GM19023 (cell line): ENCODE results near the gene STK10.
A peak's percentile ranks its signal among the peaks of the same experiment; 100 is the strongest.
"Not testable (repeated sequence)": the region's sequence is repeated elsewhere in the genome, so short reads cannot be mapped to it uniquely, and the experiment has no call there.

Experiments used
- ATAC-seq: cut with Tn5 transposase; IDR thresholded peaks from one replicate; pipeline ENCODE4 v1.9.1; 2021; ENCODE audit warnings: mild to moderate bottlenecking, moderate library complexity; ENCODE audit not compliant: unreplicated experiment

The STK10 gene

DNA sequence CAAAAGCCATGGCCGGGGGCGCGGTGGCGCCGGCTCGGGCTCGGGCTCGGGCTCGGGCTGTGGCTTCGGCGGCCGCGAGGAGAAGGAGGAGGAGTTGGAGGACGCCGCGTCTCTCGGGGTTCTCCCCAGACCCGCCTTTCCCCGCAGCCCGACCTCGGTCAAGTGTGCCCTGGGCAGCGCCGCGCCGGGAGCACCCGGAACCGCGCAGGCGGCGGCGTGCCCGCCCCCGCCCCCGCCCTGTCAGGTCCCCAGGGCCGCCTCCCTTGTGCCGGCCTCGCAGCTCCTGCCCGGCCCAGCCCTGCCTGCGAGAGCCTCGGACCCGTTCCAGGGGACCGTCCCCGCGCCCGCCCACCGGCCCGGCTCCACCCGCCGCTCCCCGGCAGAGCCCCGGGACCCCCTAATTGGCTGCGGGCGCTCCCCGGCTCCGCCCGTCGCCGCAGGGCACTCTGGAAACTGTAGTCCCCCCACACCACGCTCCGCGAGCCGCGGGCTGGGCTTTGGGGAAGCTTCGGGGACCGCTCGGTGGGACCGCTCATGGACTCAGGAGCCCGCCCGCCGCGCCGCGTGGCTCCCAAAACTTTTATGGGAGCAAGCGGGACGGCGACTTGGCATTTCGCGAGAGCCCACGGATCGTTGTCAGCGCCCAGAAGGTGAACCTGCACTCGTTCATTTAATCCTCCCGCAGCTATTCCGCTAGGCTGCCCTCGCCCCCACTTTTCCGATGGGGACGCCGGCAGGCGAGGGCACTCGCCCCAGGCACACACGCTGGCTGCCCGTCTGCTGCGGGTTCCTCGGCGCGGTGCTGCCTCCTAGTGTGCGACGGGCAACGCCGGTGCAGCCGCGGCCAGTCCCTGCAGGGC is at the start of gene STK10:
Gene STK10, minus strand, starts transcription at position 192 of the 860 bp plus-strand sequence. Its CDS starts 182 bp downstream, at position 10.
- peak; percentile 75 for ATAC-seq

DNA sequence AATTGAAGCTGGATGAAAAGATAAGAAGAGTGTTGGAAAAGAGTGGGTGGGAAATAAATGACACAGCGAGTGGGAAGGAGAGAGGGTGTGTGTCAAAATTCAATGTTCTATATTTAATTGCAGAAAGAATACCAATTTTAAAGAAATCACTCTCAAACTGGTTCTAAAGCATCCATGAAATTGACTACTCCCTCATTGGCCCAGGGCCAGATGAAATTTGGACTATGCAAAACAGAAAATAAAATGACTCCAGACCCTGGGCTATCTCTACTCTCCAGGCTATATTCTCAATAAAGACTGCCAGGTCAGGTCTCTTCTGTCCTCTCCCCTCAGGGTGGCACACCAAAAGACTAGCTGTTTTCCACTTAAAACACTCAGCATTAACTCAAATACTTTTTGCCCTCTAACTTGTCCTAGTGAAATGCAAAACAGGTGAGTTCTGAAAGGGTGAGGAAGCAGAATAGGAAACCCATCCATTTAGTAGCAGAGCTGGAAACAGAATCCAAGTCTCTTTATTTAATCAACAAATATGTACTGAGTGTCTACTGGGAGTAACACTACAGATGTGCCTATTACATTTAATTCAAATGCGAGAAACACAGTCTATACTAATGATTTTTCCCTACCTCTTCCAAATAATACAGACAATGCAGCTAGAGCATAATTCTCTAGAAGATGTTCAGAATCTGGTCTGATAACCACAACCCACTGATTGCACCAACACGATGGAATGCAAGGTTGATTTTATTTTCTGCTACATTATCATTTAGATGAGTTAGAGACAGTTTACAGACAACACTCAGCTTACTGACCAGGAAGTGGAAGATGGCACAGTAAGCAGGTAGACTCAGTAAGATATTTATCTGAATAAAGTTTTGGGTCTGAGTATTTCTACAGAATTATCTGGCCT is 48.1 kb upstream of the STK10 start:
- ATAC-seq = no peak

DNA sequence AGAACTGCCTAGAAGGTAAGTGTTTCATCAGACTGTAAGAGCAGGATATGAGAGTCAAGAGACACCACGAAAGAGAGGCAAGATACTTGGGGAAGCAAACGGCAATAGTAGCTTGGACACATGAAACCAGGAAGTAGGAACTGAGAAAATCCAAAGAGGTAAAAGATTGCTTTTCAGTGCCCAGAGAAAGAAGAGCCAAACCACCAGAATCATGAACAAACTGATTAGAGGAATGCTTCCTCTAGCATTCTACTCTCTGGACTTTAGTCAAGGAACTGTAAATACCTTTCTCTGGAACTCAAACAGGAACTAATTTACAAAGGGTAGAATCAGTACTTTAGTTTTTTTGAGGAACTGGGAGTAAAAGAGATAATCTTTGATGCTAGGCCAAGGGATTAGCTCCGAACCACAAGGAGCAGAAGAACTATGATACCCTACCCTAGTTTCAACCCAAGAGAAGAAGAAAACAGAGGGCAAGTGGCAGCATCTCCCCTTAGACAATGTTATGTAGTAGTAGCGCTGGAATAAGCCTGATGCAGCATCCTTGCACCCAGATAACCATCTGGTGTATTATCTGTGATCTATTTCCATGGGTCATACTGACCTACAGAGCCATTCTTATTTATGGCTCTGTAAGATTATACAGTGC is 47.2 kb upstream of the STK10 start:
- no peak for ATAC-seq

DNA sequence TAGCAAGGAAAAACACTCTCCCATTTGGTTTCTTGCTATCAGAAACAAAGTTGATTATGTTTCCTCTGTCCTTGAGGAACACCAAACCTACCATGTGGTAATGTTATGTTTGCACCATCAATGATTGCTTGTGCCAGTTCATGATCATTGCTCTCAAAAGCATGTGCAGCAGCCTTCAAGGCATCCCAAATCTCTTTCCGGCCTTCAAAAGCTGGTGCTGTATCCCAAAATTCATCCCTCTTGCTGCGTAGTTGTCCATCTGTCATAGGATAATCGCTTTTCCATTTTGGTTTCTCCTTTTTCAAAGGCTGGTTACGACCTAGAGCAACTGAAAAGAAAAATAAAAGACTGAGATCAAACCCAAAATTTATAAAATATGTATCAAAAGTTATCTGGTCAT is 46.0 kb upstream of the STK10 start:
- ATAC-seq = no peak

DNA sequence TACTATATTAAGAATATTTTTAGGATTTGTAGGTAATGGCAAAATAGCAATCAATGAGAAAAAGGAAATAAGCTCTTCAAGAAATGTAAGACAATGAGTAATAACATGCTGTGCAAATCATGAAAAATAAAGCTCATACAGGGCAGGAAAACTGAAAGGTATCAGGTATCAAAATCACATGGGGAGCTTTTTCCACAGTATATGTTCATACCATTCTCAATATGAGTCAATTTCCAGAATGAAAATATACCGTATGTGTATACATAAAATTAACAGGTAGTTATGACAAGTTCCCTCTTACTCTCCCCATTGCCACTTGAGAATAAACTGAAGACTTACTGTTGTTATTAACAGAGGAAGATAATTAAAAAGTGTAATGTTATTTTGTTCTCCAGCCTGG is 41.9 kb upstream of the STK10 start:
- no peak for ATAC-seq

DNA sequence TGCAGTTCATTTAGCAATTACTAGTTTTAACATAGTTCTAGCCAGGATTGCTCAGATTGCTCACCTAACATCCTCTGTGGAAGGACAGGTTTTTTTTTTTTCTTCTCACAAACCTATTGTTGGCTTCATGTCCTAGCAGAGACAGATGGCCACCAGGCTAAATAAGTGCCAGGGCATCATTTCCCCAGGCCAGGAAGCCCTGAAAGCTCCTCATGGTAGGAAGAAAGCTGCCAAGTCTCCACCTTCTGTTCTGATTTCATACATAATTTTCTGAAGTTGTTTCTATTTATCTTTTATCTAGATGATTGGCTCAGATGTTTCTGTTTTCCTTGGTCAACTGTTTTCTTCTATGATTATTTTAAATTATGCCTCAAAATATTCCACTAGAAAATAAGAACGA is 37.0 kb upstream of the STK10 start:
- no peak for ATAC-seq

DNA sequence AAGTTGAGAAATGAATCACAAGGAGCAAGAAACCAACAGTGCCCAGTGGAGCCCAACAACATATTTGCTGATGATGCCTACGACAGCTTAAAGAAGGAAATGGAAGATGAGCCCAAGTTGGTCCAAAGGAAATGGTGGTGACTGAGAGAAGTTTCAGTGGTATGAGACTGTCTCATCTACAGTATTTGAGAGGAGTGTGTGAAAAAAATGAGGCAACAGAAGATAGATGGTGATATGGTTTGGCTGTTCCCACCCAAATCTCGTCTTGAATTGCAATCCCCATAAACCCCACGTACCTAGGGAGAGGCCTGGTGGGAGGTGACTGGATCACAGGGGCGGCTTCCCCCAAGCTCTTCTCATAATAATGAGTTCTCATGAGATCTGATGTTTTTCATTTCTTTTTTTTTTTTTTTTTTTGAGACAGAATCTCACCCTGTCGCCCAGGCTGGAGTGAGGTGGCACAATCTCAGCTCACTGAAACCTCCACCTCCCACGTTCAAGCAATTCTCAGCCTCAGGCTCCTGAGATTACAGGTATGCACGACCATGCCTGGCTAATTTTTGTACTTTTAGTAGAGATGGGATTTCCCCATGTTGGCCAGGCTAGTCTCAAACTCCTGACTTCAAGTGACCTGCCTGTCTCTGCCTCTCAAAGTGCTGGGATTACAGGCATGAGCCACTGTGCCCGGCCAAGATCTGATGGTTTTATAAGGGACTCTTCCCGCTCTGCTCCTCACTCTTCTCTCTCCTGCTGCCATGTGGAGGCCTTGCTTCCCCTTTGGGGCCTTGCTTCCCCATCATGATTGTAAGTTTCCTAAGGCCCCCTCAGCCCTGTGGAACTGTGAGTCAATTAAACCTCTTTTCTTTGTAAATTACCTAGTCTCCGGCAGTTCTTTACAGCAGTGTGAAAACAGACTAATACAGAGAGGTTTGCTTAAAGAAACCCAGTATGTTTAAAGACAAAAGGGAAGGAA is 36.2 kb upstream of the STK10 start:
- ATAC-seq = peak; percentile 85

DNA sequence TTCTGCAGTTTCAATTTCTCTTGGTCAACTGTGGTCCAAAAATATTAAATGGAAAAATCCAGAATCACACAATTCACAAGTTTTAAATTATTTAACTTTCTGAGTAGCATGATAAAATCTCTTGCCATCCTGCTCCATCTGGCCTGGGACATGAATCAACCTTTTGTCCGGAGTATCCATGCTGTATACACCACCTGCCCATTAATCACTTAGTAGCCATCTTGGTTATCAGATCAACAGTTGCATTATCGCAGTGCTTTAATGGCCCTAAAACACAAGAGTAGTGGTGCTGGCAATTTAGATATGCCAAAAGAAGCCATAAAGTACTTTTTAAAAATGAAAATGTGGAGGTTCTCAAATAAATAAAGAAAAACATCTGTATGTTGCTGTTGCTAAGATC is 31.3 kb upstream of the STK10 start:
- no peak for ATAC-seq

DNA sequence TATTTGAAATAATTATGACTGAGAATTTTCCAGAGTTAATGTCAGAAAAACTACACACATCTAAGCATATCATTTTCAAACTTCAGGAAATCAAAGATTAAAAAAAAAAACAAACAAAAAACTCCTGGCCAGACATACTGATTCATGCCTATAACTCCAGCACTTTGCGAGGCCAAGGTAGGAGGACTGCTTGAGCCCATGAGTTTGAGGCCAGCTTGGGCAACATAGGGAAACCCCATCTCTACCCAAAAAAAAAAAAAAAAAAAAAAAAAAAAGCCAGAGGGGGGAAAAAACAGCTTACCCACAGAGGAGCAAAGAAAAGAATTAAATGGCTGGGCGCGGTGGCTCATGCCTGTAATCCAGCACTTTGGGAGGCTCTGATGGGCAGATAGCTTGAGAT is 28.3 kb upstream of the STK10 start:
- no peak for ATAC-seq

DNA sequence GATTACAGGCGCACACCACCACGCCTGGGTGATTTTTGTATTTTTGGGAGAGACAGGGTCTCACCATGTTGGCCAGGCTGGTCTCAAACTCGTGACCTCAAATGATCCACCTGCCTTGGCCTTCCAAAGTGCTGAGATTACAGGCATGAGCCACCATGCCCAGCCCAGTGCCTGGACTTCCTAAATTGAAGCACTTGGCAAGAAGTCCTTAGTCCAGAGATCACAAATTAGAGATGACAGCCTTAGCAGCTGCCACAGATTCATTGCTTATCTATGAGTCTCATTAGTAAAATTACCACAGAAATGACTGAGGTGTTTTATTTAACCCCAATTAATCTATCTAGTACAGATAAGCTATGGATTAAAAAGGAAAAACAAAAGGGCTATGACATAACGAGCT is 25.1 kb upstream of the STK10 start:
- no peak for ATAC-seq

DNA sequence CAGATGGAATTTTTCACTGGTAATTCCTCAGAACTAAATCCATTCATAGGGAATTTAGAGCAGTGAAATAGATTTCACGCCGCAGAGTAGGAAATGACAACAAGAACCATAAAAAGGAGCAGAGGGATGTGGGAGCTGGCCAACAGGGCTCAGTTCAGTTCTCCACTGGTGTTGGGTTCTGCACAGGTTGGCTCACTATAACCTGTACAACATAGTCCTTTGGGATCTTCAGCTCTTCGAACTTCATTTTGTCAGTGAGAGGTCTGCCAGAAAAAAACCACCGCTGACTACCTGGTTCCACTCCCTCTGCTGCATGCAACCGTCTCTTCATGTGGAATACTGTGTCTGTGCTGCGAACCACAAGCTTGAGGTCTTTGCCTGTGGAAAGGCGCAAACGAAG is 23.7 kb upstream of the STK10 start:
- ATAC-seq = no peak

DNA sequence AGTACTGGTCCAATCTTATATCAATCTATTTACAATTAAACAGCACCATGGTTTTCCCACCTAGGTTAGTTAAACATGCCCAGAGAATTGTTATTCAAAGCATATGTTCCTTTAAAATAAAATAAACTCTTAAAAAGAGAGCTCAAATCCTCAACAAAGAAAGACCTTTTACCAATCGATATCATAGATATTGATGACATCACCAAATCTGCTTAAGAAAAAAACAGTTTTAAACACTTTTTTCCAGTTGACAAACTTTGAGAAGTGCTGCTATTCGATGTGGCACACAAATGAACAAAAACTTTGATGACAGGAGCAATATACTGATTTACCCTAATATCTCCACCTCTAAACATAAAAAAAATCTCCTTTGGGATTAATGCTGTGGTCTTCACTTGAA is 21.7 kb upstream of the STK10 start:
- ATAC-seq = no peak

DNA sequence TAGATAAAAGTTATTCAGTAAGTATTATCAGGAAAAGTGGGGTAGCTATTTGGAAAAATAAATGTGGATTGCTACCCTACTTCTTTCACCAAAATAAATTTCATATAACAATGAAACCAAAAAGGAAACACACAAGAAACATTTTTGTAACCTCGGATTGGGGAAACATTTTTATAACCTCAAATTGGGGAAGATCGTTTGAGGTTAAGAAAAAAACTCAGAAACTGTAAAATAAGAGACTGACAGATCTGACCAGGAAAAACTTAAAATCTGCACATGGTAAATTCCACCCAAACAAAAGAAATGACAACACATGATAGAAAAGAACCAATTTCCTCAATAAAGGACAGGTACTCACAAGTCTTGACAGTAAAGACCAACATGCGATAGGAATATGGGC is 19.5 kb upstream of the STK10 start:
- ATAC-seq = no peak

DNA sequence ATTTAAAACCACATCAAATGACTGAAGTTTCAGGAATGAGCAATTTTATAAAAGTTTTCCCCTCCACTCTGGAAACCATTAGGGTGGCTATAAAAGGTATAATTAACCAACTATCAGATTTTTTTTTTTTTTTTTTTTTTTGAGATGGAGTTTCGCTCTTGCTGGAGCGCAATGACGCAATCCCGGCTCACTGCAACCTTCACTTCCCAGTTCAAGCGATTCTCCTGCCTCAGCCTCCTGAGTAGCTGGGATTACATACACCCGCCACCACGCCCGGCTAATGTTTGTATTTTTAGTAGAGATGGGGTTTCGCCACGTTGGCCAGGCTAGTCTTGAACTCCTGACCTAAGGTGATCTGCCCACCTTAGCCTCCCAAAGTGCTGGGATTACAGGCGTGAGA is 18.0 kb upstream of the STK10 start:
- not testable (repeated sequence) for ATAC-seq

DNA sequence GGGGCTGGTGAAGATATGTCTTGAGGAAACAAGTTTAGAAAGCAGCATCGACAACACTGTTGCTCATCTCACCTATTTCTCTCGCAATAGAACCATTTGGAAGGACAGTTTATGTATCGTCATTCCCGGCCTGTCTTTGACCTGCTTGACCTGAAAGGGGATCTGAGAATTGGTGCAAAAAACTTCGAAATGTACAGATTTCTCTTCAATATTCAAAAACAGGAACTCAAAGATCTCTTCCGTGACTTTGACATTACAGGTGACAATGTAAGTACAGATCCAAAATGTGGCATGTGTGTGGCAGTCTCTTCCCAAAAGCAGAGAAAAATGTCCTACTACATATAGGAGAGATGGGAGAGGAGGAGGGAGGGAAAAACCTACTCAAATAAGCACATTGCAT is 12.5 kb upstream of the STK10 start:
- ATAC-seq = no peak

DNA sequence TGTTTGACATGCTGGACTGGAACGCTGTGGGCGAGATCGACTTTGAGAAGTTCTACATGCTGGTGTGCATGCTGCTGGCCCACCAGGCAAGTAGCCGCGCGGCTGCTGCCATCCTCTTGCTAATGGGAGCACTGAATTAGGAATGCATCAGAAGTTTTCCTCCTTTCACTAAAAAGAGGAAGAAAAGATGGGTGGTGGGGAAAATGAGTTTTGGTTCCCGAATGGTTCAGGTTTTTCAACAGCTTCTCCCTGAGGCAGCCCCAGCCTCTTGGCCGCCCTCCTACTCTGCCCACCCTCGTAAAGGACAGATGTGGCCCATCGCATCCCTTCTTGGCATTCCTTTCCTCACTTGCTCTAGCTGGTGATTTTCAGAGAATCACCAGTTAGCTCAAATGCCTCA is 11.4 kb upstream of the STK10 start:
- ATAC-seq = no peak

DNA sequence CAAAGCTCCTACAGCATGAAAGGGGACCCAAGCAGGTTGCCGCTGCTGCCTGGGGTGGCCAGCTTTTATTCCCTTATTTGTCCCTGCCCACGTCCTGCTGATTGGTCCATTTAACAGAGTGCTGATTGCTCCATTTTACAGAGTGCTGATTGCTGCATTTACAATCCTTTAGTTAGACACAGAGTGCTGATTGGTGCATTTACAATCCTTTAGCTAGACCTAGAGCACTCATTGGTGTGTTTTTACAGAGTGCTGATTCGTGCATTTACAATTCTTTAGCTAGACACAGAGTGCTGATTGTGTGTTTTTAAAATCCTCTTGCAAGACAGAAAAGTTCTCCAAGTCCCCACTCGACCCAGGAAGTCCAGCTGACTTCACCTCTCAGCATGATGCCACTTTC is 9.8 kb upstream of the STK10 start:
- ATAC-seq = not testable (repeated sequence)

DNA sequence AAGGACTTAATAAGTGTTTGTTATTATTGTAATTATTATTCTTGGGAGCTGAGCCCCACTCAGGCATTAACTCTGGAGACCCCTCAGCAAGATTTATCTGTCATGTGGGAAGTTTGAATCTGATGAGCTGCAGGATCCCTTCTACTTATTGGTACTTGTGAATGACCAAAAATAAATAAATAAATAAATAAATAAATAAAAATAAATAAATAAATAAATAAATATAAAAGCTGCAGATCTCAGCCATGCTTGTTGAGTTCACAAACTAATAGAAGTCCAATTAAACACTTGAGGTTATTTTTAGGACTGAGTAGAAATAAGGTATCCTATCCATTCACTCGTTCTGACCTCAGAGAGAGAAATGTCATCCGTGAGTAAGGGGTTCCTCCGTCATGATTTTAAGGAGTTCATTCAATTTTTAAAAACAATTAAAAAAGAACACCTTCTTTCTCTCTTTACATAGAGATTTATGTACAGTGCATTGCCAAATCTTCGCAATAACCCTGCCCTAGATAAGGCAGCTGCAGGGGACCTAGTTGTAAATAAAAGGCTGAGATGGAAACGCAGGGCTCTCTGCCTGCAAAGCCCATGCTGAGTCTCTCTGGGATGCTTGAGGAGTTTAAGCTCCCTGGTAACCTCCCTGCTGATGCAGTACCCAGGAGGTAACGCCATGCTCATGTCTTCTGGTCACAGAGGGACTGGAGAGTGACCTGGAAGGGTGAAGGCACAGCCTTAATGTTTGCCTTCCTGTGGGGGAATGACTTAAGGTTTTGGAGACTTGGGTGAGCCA is 7.2 kb upstream of the STK10 start:
- ATAC-seq = no peak

DNA sequence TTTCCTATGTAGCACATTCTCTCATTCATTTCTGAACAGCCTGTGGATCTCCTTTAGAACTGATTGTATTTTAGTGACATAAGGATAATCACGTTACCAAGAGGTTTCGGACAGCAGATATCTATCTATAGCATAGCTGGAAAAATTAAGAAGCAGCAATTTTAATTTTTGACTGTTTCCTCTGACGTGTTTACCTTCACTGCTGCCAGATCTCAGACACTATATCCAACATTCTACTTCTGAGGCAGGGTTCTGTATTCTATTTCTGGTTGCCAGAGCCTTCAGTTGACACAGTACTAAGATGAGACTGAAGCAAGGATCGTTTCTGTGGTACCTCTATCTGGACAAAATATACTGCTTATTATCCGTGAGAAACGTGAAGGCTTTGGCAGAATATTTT is 5.8 kb upstream of the STK10 start, which contains the start of gene EFCAB9:
Gene EFCAB9, plus strand, starts transcription at position 301 of the 400 bp plus-strand sequence. Its CDS starts 1 bp downstream, at position 302.
- no peak for ATAC-seq
